Stimulated activated naive CD4-positive, alpha-beta T cell treated with Interleukin-2 at 50 U/mL for 16 hours (primary cell): Measurements from ENCODE around the gene SNAPC4.
"Not testable (repeated sequence)": the region's sequence is repeated elsewhere in the genome, so short reads cannot be mapped to it uniquely, and the experiment has no call there.

ENCODE experiments used
- DNase-seq: peaks from one replicate; lab custom pipeline; 2025; lab: John Stamatoyannopoulos, UW

SNAPC4 gene

GRCh38 chr9:136355616-136356557, 44.1 kb downstream of the SNAPC4 start:
- DNase-seq, result no peak

- no peak for DNase-seq
Observed at GRCh38 chr9:136354592-136355085, 45.3 kb downstream of the SNAPC4 start.

GRCh38 chr9:136353757-136354488, 46.0 kb downstream of the SNAPC4 start:
- no peak for DNase-seq

GRCh38 chr9:136353088-136353487, 46.9 kb downstream of the SNAPC4 start:
- no peak for DNase-seq

- no peak for DNase-seq
Observed at GRCh38 chr9:136352682-136353081, 47.3 kb downstream of the SNAPC4 start.

- not testable (repeated sequence) for DNase-seq
Observed at GRCh38 chr9:136351868-136352267, 48.1 kb downstream of the SNAPC4 start.

- no peak for DNase-seq
Observed at GRCh38 chr9:136351252-136351800, 48.6 kb downstream of the SNAPC4 start.
